CD4-positive, alpha-beta T cell (primary cell): ENCODE results near the gene SIDT2. TPM values are rescaled to one million over a fixed set of nuclear protein-coding genes. Genes with fewer than 3 reads are reported as not detected.

Experiments used
- ATAC-seq: fragments of 200-7000 bp; cut with Tn5 transposase; one replicate; pipeline ENCODE4 v1.10.0; 2022; ENCODE audit warnings: mild to moderate bottlenecking; ENCODE audit not compliant: poor library complexity
- CTCF ChIA-PET: fragments of 350-600 bp; sonication (Branson Sonifier 250); formaldehyde crosslinking; loops from one replicate; lab custom pipeline; 2021; ENCODE audit warnings: antibody characterized with exemption, inconsistent platforms; lab: Charles Lee
- POLR2A ChIA-PET: fragments of 350-600 bp; sonication (Branson Sonifier 250); formaldehyde crosslinking; loops from one replicate; lab custom pipeline; 2021; ENCODE audit warnings: antibody characterized with exemption, inconsistent platforms; lab: Charles Lee
- DNase-seq, 14 experiments: peaks; one replicate each; pipeline ENCODE4 v3.0.0-alpha.2; 2013 to 2020; ENCODE audit warnings: mixed read lengths in 2 of 14
- H3K27ac ChIP-seq, 2 donors: one replicate each; pipeline versions ENCODE4 v1.5.1 to v1.7.0; 2013; ENCODE audit warnings: low read length in 2 of 2, low read depth in 1 of 2, mild to moderate bottlenecking in 1 of 2
- H3K27me3 ChIP-seq, 2 experiments: 1 replicate in 1 of 2; 2 replicates in 1 of 2; pipeline versions ENCODE4 v1.6.1 to v1.7.0; 2013; ENCODE audit warnings: low read length in 2 of 2, control low read depth in 1 of 2, mild to moderate bottlenecking in 1 of 2, moderate library complexity in 1 of 2; ENCODE audit not compliant: insufficient read depth in 2 of 2, control insufficient read depth in 1 of 2
- H3K36me3 ChIP-seq: one replicate; pipeline ENCODE4 v1.6.1; 2013; ENCODE audit warnings: low read length, control low read depth; ENCODE audit not compliant: insufficient read depth
- H3K4me1 ChIP-seq: one replicate; pipeline ENCODE4 v1.6.1; 2013; ENCODE audit warnings: low read length, control low read depth; ENCODE audit not compliant: insufficient read depth
- H3K4me3 ChIP-seq: one replicate; pipeline ENCODE4 v1.5.1; 2013; ENCODE audit warnings: mild to moderate bottlenecking, low read length, moderate library complexity
- H3K9me3 ChIP-seq, 2 experiments: 1 replicate in 1 of 2; 2 replicates in 1 of 2; pipeline versions ENCODE4 v1.6.1 to v1.7.0; 2013; ENCODE audit warnings: low read length in 2 of 2, mild to moderate bottlenecking in 2 of 2, control low read depth in 1 of 2, moderate library complexity in 1 of 2; ENCODE audit not compliant: control insufficient read depth in 1 of 2, insufficient read depth in 1 of 2
- H3K27ac Mint-ChIP-seq: one replicate; pipeline ENCODE4 v1.8.0; 2020; ENCODE audit warnings: mixed read lengths
- H3K27me3 Mint-ChIP-seq: one replicate; pipeline ENCODE4 v1.8.0; 2021; ENCODE audit warnings: mixed read lengths
- H3K36me3 Mint-ChIP-seq: one replicate; pipeline ENCODE4 v1.8.0; 2021; ENCODE audit warnings: low read depth, mixed read lengths
- H3K4me1 Mint-ChIP-seq: one replicate; pipeline ENCODE4 v1.8.0; 2021; ENCODE audit warnings: low read depth, mixed read lengths
- H3K4me3 Mint-ChIP-seq: one replicate; pipeline ENCODE4 v1.8.0; 2020; ENCODE audit warnings: mild to moderate bottlenecking, mixed read lengths
- H3K9me3 Mint-ChIP-seq: one replicate; pipeline ENCODE4 v1.8.0; 2020; ENCODE audit warnings: mixed read lengths
- CTCF ChIP-seq: fragments of 200-600 bp; IDR thresholded peaks from one replicate; pipeline ENCODE4 v1.8.0; 2022; ENCODE audit warnings: antibody characterized with exemption, mild to moderate bottlenecking
- intact Hi-C, 2 experiments: fragments of 100-400 bp; cut with DNase I in 1 of 2; cut with micrococcal nuclease in 1 of 2; formaldehyde crosslinking; loops; one replicate each; pipeline versions ENCODE4 v1.15.1 to v1.9.0; 2023 to 2025; cut with DNase I, micrococcal nuclease
- total RNA-seq, 174 experiments: library from RNA in 2 of 174; stranded (reverse) in 2 of 174; gene quantifications; one replicate each; pipeline ENCODE4 v1.2.3 and lab custom pipeline; 2021 to 2026

SIDT2 gene
- total RNA-seq, 2 experiments from 2014 or later, result 197 to 200 TPM

GRCh38 chr11:117176186-117176585 is 2.4 kb upstream of the SIDT2 start:
- ATAC-seq, result no peak
- Histone ChIP-seq H3K9me3 (no peaks in the 10 kb centered on the region), H3K36me3 (no peaks in the 10 kb centered on the region), H3K4me3 (no peak overlapping the region), H3K4me1 (peaks cover 27% of the 10 kb centered on the region), H3K27me3 (no peaks in the 10 kb centered on the region), H3K27ac (no peak overlapping the region)
- Mint-ChIP-seq H3K27me3 (no peaks in the 10 kb centered on the region), H3K4me1 (peaks cover 43% of the 10 kb centered on the region), H3K9me3 (no peaks in the 10 kb centered on the region), H3K27ac (no peak overlapping the region), H3K4me3 (peak overlapping the region; percentile 45), H3K36me3 (peaks cover 15% of the 10 kb centered on the region)
- ChIA-PET POLR2A (interaction anchor here (1.3 kb wide), 1 partner anchor 32 kb away, joined by 3 read pairs; the partner anchor contains the start of gene PAFAH1B2), CTCF (interaction anchor here (1.0 kb wide), 1 partner anchor 37 kb away, joined by 3 read pairs; no protein-coding TSS in a partner anchor)
- intact Hi-C loops, result loop anchor here in 1 of 2 experiments (5.0 kb wide), 1 partner anchor 34 kb away; the partner anchor contains the start of gene PAFAH1B2
- DNase-seq, result no peak
- TF ChIP-seq CTCF, result no peak

- Histone ChIP-seq H3K4me1 (peaks cover 32% of the 10 kb centered on the region), H3K4me3 (peak overlapping the region; percentile 81), H3K27me3 (no peaks in the 10 kb centered on the region), H3K36me3 (peaks cover 5% of the 10 kb centered on the region), H3K27ac (no peak overlapping the region), H3K9me3 (no peaks in the 10 kb centered on the region)
- DNase-seq (no peak), ATAC-seq (no peak)
- intact Hi-C loops, result loop anchor here (1.0 to 5.0 kb wide), 3 partner anchors 32 to 55 kb away; partner anchors contain the start of genes PAFAH1B2 (in 1 of the 2), PCSK7 (in 1 of the 2) and RNF214 (in 1 of the 2)
- ChIA-PET POLR2A (interaction anchor here (0.5 to 4.9 kb wide), 11 partner anchors 14 to 390 kb away, joined by 3 to 60 read pairs (median 9); partner anchors contain the start of genes CEP164, PAFAH1B2, PCSK7 and RNF214), CTCF (interaction anchor here (1.2 kb wide), 1 partner anchor 8 kb away, joined by 3 read pairs; no protein-coding TSS in a partner anchor)
- Mint-ChIP-seq H3K9me3 (no peaks in the 10 kb centered on the region), H3K4me1 (peaks cover 41% of the 10 kb centered on the region), H3K27me3 (no peaks in the 10 kb centered on the region), H3K36me3 (peaks cover 14% of the 10 kb centered on the region), H3K27ac (peak overlapping the region; percentile 98), H3K4me3 (peak overlapping the region; percentile 99)
- TF ChIP-seq CTCF, result no peak
Observed at GRCh38 chr11:117177534-117178209, 871 bp upstream of the SIDT2 start.

- Mint-ChIP-seq H3K36me3 (peaks cover 19% of the 10 kb centered on the region), H3K4me3 (peak overlapping the region; percentile 99), H3K9me3 (no peaks in the 10 kb centered on the region), H3K4me1 (peaks cover 36% of the 10 kb centered on the region), H3K27me3 (no peaks in the 10 kb centered on the region), H3K27ac (peak overlapping the region; percentile 98)
- H3K36me3 ChIP-seq, result peaks cover 13% of the 10 kb centered on the region
- H3K9me3 ChIP-seq, result no peaks in the 10 kb centered on the region
- H3K4me3 ChIP-seq, result peak overlapping the region; percentile 81
- intact Hi-C loops, result loop anchor here (2.0 to 5.0 kb wide), 2 partner anchors 37 to 53 kb away; partner anchors contain the start of genes PAFAH1B2 (in 1 of the 2), PCSK7 (in 1 of the 2) and RNF214 (in 1 of the 2)
- DNase-seq (peak; percentile 10 to 70 (median 48)), ATAC-seq (peak; percentile 37)
- H3K27ac ChIP-seq, result peak overlapping the region; percentile 10 to 44
- H3K27me3 ChIP-seq, result no peaks in the 10 kb centered on the region
- H3K4me1 ChIP-seq, result peaks cover 32% of the 10 kb centered on the region
- ChIA-PET POLR2A (interaction anchor here (1.0 to 4.9 kb wide), 16 partner anchors 9 to 392 kb away, joined by 3 to 60 read pairs (median 8); partner anchors contain the start of genes CEP164, PAFAH1B2, PCSK7 and RNF214), CTCF (interaction anchor here (1.2 to 1.6 kb wide), 4 partner anchors 9 to 74 kb away, joined by 3 to 7 read pairs (median 4); partner anchors contain the start of genes PCSK7 and RNF214)
- no peak for TF ChIP-seq CTCF
Observed at GRCh38 chr11:117179048-117179999, 781 bp downstream of the SIDT2 start.
